ENCODE data around the gene DEAF1. TPM values are rescaled to one million over a fixed set of nuclear protein-coding genes. Genes with fewer than 3 reads are reported as not detected.
"Not testable (repeated sequence)": the region's sequence is repeated elsewhere in the genome, so short reads cannot be mapped to it uniquely, and the experiment has no call there.

DEAF1 gene
- total RNA-seq, 1 experiment from 2014 or later: 74.6 TPM

DNA sequence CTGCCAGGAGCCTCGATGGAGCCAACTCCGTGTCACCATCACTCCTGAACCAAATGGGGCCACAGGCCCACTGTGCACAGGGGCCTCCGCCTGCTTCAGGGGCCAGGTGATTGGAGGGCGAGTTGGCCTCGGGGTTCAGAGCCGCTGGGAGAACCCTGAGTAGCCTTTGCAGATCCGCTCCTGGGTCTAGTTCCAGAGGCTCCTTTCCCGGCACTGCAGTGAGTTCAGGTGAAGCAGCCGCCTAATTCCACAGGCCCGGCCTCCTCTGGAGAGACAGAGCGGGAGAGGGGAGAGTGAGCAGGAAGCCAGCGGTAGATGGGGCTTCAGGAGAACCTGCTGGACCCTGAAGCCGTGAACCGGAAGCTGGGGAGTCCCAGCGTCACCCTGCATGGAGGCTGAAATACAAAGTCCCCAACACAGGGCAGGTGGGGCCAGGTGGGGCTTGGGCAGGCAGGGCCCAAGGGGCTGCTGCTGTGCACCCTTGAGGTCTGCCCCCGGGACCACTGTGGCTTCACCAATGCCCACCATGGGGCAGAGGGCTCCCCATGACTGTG lies 35.4 kb downstream of the DEAF1 start:
- peak; percentile 57 for DNase-seq

DNA sequence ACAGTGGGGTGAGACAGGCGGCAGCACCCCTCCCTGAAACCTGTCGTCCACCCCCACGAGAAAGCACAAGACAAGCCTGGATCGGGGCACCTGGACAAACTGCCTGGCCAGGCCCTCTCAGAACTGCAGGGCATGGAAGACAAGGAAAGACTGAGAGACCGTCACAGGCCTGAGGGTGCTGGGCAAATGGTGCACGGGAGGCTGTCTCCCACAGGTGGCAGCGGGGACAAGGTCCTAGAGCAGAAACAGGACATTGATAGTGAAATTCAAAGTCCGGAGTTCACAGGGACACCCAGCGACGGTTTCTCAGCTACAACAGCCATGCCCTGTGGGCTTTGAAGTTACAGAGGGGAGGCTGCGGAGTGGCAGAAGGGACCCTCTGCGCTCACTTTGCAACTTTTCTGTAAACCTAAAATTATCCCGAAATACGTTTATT lies 37.3 kb downstream of the DEAF1 start:
- H3K27me3 ChIP-seq (ENCODE audit: control insufficient read depth, insufficient read depth, low read length): no peaks in the 10 kb centered on the region
- H3K4me3 ChIP-seq (ENCODE audit: insufficient read depth, low read depth, low read length): no peak overlapping the region
- H3K36me3 ChIP-seq (replicated peaks; ENCODE audit: control insufficient read depth, insufficient read depth, low read length): peaks cover 2% of the 10 kb centered on the region
- peak; percentile 30 for DNase-seq

More for the DNA sequence above, 35.4 kb downstream of the DEAF1 start:
- H3K27me3 ChIP-seq (ENCODE audit: control insufficient read depth, insufficient read depth, low read length): no peaks in the 10 kb centered on the region
- H3K36me3 ChIP-seq (replicated peaks; ENCODE audit: control insufficient read depth, insufficient read depth, low read length): peaks cover 4% of the 10 kb centered on the region; the same call in 1 of the 2 replicates
- no peak overlapping the region for H3K4me3 ChIP-seq (ENCODE audit: insufficient read depth, low read depth, low read length)

DNA sequence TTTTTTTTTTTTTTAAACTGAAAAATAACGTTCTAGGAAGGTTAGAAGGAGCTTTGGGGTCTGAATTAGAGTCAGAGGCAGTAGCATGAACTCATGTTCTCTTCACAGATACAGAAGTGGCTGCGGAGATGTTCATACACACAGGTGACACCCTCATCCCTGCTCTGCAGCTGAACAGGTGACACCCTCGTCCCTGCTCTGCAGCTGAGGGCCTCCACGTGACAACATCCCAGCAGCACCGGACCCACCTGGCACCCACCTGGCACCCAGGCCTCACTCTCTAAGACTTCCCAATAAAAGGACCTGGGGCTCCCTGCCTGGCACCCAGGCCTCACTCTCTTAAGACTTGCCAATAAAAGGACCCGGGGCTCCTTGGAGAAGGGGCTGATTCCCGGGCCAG lies 38.2 kb downstream of the DEAF1 start:
- H3K4me3 ChIP-seq (ENCODE audit: insufficient read depth, low read depth, low read length): no peak overlapping the region
- H3K36me3 ChIP-seq (replicated peaks; ENCODE audit: control insufficient read depth, insufficient read depth, low read length): peaks cover 2% of the 10 kb centered on the region
- DNase-seq: peak; percentile 26
- H3K27me3 ChIP-seq (ENCODE audit: control insufficient read depth, insufficient read depth, low read length): no peaks in the 10 kb centered on the region

DNA sequence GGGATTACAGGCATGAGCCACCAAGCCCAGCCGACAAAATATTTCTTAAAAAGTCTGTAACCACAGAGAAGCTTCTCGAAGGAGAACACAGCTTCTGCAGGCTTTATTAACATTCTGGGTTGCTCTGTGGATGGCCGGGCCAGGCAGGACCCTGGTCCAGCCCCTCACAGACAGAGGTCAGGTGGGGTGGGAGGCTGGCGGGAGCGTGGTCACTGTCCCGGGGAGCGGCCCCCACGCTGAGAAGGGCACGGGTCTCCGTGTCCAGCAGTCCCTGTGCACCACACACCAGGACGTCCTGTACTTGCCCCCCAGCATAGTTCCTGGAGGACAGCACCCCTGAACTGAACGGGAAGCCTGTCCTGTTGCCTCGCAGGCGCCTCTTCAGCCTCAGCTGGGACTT lies 38.6 kb downstream of the DEAF1 start:
- Histone ChIP-seq H3K36me3 (replicated peaks; ENCODE audit: control insufficient read depth, insufficient read depth, low read length) (peaks cover 2% of the 10 kb centered on the region), H3K27me3 (ENCODE audit: control insufficient read depth, insufficient read depth, low read length) (no peaks in the 10 kb centered on the region), H3K4me3 (ENCODE audit: insufficient read depth, low read depth, low read length) (no peak overlapping the region)
- DNase-seq: peak; percentile 41

DNA sequence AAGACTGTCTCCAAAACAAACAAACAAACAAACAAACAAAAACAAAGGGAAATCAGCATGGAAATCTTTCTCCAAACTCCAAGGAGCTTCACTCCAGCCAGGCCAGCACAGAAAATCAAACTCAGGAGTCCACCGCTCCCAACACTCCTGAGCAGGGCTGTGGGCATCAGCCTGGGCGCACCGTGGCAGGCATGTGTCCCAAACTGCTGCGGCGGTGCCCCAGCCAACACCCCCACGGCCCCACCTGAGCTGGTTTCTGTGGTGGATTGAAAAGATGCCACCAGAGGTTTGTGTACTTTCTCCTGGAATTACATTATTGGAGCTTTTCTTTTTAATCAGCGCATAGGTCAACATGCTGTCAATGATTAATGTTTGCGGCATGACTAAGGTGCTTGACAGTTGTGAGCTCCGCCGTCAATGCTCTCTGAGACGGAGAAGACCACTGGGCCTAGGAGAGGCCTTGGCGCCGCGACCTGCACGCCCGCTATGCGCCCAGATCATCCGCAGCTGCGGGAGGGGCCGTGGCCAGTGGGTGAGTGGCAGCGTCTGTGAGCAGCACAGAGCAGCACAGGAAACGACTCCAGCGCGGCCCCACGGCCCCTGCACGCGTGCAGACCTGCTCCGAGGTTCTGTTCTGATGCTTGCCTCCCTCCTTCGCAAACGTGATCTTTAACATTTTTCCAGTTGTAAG lies 39.8 kb downstream of the DEAF1 start:
- no peak overlapping the region for H3K4me3 ChIP-seq (ENCODE audit: insufficient read depth, low read depth, low read length)
- H3K36me3 ChIP-seq (replicated peaks; ENCODE audit: control insufficient read depth, insufficient read depth, low read length): peaks cover 2% of the 10 kb centered on the region
- no peaks in the 10 kb centered on the region for H3K27me3 ChIP-seq (ENCODE audit: control insufficient read depth, insufficient read depth, low read length)
- DNase-seq: no peak

DNA sequence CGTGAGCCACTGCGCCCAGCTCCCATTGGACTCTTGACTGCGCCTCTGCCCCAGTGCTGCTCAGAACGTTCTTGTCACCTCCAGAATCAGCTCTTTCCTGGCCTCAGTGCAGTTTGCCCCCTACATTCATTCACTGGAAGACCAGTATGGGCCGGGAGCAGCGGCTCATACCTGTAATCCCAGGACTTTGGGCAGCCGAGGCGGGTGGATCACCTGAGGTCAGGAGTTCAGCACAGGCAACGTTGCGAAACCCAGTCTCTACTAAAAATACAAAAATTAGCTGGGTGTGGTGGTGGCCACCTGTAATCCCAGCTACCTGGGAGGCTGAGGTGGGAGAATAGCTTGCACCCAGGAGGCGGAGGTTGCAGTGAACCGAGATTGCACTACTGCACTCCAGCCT lies 40.6 kb downstream of the DEAF1 start:
- H3K36me3 ChIP-seq (replicated peaks; ENCODE audit: control insufficient read depth, insufficient read depth, low read length); H3K27me3 ChIP-seq (ENCODE audit: control insufficient read depth, insufficient read depth, low read length); H3K4me3 ChIP-seq (ENCODE audit: insufficient read depth, low read depth, low read length); DNase-seq: not testable (repeated sequence)

DNA sequence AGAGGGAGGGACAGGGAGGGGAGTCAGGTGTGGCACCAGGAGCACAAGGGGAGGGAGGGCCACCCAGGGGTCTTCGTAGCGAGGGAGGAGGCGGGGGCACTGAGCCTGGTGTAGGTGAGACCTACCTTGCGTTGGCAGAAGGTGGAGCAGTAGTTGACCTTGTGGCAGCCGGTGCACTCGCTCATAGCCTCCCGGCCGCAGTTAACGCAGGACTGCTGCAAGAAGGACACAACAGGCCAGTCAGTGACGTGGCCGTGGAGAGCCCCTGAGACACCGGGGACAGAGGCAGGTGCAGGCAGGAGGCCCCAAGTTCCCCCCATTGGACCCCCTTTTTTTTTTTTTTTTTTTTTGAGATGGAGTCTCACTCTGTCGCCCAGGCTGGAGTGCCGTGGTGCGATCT lies 41.2 kb downstream of the DEAF1 start:
- Histone ChIP-seq H3K36me3 (replicated peaks; ENCODE audit: control insufficient read depth, insufficient read depth, low read length) (no peaks in the 10 kb centered on the region; the same call in none of the 2 replicates), H3K27me3 (ENCODE audit: control insufficient read depth, insufficient read depth, low read length) (no peaks in the 10 kb centered on the region), H3K4me3 (ENCODE audit: insufficient read depth, low read depth, low read length) (no peak overlapping the region)
- DNase-seq: no peak

DNA sequence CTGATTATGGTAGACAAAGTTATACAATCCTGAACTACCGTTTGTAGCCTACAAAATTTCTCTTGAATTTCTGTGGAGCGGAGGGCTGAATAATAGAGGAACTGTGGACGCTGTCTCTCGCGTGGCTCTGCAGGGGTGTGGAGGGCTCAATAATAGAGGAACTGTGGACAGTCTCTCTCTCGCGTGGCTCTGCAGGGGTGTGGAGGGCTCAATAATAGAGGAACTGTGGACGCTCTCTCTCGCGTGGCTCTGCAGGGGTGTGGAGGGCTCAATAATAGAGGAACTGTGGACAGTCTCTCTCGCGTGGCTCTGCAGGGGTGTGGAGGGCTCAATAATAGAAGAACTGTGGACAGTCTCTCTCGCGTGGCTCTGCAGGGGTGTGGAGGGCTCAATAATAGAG lies 41.9 kb downstream of the DEAF1 start:
- not testable (repeated sequence) for H3K4me3 ChIP-seq (ENCODE audit: insufficient read depth, low read depth, low read length); DNase-seq; H3K27me3 ChIP-seq (ENCODE audit: control insufficient read depth, insufficient read depth, low read length); H3K36me3 ChIP-seq (replicated peaks; ENCODE audit: control insufficient read depth, insufficient read depth, low read length)

DNA sequence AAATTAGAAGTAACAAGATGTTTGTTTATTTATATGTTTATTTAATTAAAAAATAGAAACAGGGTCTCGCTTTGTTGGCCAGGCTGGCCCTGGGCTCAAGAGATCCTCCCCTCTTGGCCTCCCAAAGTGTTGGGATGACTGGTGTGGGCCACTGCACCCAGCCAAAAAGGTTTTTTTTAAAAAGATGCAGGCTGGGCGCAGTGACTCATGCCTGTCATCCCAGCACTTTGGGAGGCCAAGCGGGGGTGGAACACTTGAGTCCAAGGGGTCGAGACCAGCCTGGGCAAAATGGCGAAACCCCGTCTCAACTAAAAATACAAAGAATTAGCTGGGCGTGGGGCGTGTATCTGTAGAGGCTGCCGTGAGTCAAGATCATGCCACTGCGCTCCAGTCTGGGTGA lies 44.5 kb downstream of the DEAF1 start:
- Histone ChIP-seq H3K4me3 (ENCODE audit: insufficient read depth, low read depth, low read length) (no peak overlapping the region), H3K27me3 (ENCODE audit: control insufficient read depth, insufficient read depth, low read length) (no peaks in the 10 kb centered on the region), H3K36me3 (replicated peaks; ENCODE audit: control insufficient read depth, insufficient read depth, low read length) (no peaks in the 10 kb centered on the region; the same call in none of the 2 replicates)
- DNase-seq: no peak

DNA sequence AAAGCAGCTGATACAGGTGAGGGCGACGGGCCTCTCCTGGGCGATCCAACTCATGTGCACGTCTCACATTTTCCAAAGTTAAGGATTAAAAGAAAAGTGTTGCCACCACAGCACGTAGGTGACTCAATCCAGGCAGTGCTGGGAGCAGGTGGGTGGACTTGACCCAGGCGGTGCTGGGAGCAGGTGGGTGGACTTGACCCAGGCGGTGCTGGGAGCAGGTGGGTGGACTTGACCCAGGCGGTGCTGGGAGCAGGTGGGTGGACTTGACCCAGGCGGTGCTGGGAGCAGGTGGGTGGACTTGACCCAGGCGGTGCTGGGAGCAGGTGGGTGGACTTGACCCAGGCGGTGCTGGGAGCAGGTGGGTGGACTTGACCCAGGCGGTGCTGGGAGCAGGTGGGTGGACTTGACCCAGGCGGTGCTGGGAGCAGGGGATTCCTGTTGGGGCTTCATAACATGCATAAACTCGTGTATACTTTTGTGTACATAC lies 47.3 kb downstream of the DEAF1 start:
- not testable (repeated sequence) for H3K4me3 ChIP-seq (ENCODE audit: insufficient read depth, low read depth, low read length); DNase-seq; H3K27me3 ChIP-seq (ENCODE audit: control insufficient read depth, insufficient read depth, low read length); H3K36me3 ChIP-seq (replicated peaks; ENCODE audit: control insufficient read depth, insufficient read depth, low read length)

DNA sequence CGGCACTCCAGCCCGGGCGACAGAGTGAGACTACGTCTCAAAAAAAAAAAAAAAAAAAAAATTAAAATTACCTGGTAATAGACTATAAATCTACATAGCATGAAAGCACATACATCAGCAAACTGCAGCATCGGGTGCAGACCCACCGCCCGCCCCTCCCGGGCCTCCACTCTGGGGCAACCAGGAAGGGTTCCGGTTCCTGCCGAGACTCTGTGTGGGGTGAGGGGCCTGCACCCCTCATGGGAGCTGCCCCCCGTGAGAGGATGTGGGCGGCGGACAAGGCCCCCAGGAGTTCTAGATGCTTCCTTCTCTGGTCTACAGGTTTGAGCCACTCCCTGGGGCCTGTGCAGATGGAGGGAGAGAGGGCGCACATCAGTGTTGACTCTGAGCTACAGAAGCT lies 48.8 kb downstream of the DEAF1 start:
- no peak overlapping the region for H3K4me3 ChIP-seq (ENCODE audit: insufficient read depth, low read depth, low read length)
- peak; percentile 55 for DNase-seq
- H3K36me3 ChIP-seq (replicated peaks; ENCODE audit: control insufficient read depth, insufficient read depth, low read length): no peaks in the 10 kb centered on the region
- no peaks in the 10 kb centered on the region for H3K27me3 ChIP-seq (ENCODE audit: control insufficient read depth, insufficient read depth, low read length)

DNA sequence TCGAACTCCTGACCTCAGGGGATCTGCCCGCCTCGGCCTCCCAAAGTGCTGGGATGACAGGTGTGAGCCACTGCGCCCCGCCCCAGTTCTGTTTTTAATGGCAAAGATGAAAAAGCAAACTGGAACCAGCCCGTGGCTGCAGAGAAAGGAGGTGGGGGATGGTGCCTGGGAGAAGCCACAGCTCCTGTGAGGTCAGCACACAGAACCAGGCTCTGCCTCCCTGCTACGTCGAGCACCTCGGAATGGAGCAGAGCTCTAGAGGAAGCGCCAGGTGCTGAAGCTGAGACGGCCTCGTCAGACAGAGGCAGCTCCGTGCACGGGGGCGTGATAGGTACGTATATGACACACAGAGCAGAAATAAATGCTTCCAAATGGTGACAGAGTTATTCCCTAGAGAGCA lies 49.5 kb downstream of the DEAF1 start:
- no peaks in the 10 kb centered on the region for H3K27me3 ChIP-seq (ENCODE audit: control insufficient read depth, insufficient read depth, low read length)
- no peaks in the 10 kb centered on the region for H3K36me3 ChIP-seq (replicated peaks; ENCODE audit: control insufficient read depth, insufficient read depth, low read length)
- no peak overlapping the region for H3K4me3 ChIP-seq (ENCODE audit: insufficient read depth, low read depth, low read length)
- DNase-seq: peak; percentile 50

DNA sequence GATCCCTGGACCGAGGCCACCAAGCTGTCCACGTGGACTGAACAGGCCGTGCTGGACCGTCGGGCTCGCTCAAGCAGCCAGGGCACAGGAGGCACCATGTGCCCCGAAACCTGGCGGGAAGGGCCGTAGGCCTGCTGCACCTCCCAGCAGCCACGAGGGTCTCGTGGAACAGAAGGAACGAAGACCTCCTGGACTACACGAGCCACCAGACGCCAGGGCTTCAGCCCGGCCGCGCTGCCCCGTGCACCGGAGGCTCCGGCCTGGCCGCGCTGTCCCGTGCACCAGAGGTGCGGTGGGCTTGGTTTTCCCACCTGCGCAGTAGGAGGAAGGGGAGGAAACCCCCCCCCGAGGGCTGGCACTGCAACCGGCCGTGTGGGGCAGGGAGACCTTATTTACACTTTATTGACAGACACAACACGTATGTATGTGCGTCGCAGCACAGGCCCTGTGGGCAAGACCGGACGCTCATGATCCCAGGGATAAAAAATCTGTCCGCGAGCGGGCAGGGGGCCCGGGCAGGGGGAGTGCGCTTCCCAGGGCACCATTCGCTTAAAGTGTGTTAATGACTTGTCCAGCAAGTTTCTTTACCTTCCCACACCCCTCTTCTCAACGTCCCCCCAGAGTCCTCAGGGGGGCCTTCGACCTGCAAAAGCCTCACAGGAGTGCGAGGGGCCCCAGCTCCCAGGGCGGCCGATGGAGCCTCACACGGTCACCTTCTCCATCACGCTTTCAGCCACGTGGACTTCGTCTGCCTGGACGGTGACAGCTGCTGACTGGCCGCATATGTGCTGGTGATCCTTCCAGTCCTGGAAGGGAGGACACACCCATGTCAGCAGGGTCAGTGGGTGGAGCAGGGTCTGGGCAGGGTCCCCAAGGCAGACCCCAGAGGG lies 50.9 kb downstream of the DEAF1 start:
- no peak overlapping the region for H3K4me3 ChIP-seq (ENCODE audit: insufficient read depth, low read depth, low read length)
- no peaks in the 10 kb centered on the region for H3K36me3 ChIP-seq (replicated peaks; ENCODE audit: control insufficient read depth, insufficient read depth, low read length)
- DNase-seq: peak; percentile 52
- H3K27me3 ChIP-seq (ENCODE audit: control insufficient read depth, insufficient read depth, low read length): peaks cover 5% of the 10 kb centered on the region; the same call in 1 of the 2 replicates

DNA sequence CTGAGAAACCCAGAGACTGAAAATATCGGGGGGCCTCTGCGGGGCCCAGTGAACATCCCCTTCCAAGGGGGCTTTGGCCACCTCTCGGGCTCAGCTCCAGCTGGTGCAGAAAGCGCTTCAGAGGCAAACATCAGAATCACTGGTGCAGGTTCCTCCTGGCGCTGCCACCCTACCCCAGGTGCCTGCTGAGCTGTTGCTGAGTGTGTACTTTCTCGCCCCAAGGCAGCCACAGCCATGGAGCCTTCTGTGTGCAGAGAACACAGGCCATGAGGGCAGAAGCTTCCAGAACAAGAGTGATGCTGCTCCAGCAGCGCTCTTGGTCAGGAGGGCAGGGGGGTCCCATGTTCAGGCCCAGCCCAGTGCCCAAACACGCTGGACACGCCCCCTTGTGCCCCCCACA lies 51.7 kb downstream of the DEAF1 start:
- peak; percentile 51 for DNase-seq
- Histone ChIP-seq H3K27me3 (ENCODE audit: control insufficient read depth, insufficient read depth, low read length) (peaks cover 11% of the 10 kb centered on the region), H3K4me3 (ENCODE audit: insufficient read depth, low read depth, low read length) (no peak overlapping the region), H3K36me3 (replicated peaks; ENCODE audit: control insufficient read depth, insufficient read depth, low read length) (no peaks in the 10 kb centered on the region)

Measured in H7 (cell line).